Loucy (cell line): ENCODE data around the gene FRMD4A.

Source experiments
- H2AFZ ChIP-seq: fragments of 200-600 bp; sonication (generic); 2 replicates; pipeline ENCODE4 v1.6.0; 2016; ENCODE audit warnings: antibody characterized with exemption, mild to moderate bottlenecking, low read length, moderate library complexity
- H3F3A ChIP-seq: fragments of 200-600 bp; 2 replicates; pipeline ENCODE4 v1.6.0; 2016; ENCODE audit warnings: antibody characterized with exemption, low read depth, mild to moderate bottlenecking
- H3K27me3 ChIP-seq: fragments of 200-600 bp; sonication (generic); 2 replicates; pipeline ENCODE4 v1.6.1; 2014; ENCODE audit warnings: low read length, mild to moderate bottlenecking; ENCODE audit not compliant: insufficient read depth, poor library complexity, severe bottlenecking
- H3K36me3 ChIP-seq: fragments of 200-600 bp; sonication (generic); 2 replicates; pipeline ENCODE4 v1.6.1; 2016; ENCODE audit warnings: low read length; ENCODE audit not compliant: insufficient read depth
- H3K4me1 ChIP-seq: fragments of 200-600 bp; sonication (generic); 2 replicates; pipeline ENCODE4 v1.5.1; 2014; ENCODE audit warnings: low read length, mild to moderate bottlenecking; ENCODE audit not compliant: insufficient read depth, poor library complexity, severe bottlenecking
- H3K4me2 ChIP-seq: fragments of 200-600 bp; sonication (generic); 2 replicates; pipeline ENCODE4 v1.6.0; 2014; ENCODE audit warnings: antibody characterized with exemption, low read length, low read depth, mild to moderate bottlenecking; ENCODE audit not compliant: poor library complexity, severe bottlenecking
- H3K4me3 ChIP-seq: fragments of 200-600 bp; sonication (generic); 2 replicates; pipeline ENCODE4 v1.5.1; 2014; ENCODE audit warnings: low read length, mild to moderate bottlenecking, mixed read lengths; ENCODE audit not compliant: poor library complexity, severe bottlenecking
- H3K79me2 ChIP-seq: fragments of 200-600 bp; sonication (generic); 2 replicates; pipeline ENCODE4 v1.6.1; 2014; ENCODE audit warnings: low read length; ENCODE audit not compliant: insufficient read depth
- H3K9ac ChIP-seq: fragments of 200-600 bp; sonication (generic); 2 replicates; pipeline ENCODE4 v1.6.0; 2014; ENCODE audit warnings: mild to moderate bottlenecking, low read depth, low read length, moderate library complexity; ENCODE audit not compliant: poor library complexity, severe bottlenecking
- H3K9me2 ChIP-seq: fragments of 200-600 bp; sonication (generic); replicated peaks from 2 replicates; pipeline ENCODE4 v1.6.1; 2016; ENCODE audit warnings: low read depth, low read length, mixed read lengths
- H3K9me3 ChIP-seq: fragments of 200-600 bp; sonication (generic); 2 replicates; pipeline ENCODE4 v1.6.1; 2014; ENCODE audit warnings: mild to moderate bottlenecking, antibody characterized with exemption, low read length, low read depth; ENCODE audit not compliant: insufficient read depth
- H4K20me1 ChIP-seq: fragments of 200-600 bp; sonication (generic); 2 replicates; pipeline ENCODE4 v1.6.0; 2014; ENCODE audit warnings: antibody characterized with exemption, low read length, mild to moderate bottlenecking; ENCODE audit not compliant: insufficient read depth, poor library complexity, severe bottlenecking
- EZH2phosphoT487 ChIP-seq: fragments of 200-600 bp; IDR thresholded peaks from 2 replicates; pipeline ENCODE4 v1.6.1; 2018; ENCODE audit warnings: antibody characterized with exemption, mild to moderate bottlenecking, moderate library complexity, borderline replicate concordance
- TF ChIP-seq, protein P1 (sequence below): fragments of 200-600 bp; sonication (generic); conservative IDR thresholded peaks from 2 replicates; pipeline ENCODE4 v1.5.1; 2014; ENCODE audit warnings: mild to moderate bottlenecking, antibody characterized with exemption, low read length

The FRMD4A gene

DNA sequence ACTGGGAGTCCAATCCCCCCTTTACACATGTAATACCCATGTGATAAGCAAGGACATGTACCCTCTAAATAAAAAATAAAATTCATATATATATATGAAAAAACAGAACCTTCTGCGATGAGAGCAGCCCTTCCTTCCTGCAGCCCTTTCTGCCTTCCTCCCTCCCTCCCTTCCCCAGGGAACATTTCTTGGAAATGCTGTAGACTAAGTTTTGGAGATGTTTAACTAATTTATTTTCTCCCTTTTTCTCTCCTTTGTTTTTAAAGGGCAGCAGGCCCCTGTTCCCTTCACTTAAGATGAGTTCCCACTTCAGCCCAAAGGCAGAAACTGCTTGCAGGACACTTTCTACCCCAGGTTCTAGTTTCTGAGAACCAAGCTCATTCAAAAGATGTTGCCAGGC, 179.2 kb downstream of the FRMD4A start:
- no peaks in the 10 kb centered on the region for H3K36me3 ChIP-seq
- no peaks in the 10 kb centered on the region for H3K9me3 ChIP-seq
- no peak overlapping the region for H3K4me2 ChIP-seq
- H3K9me2 ChIP-seq = no peaks in the 10 kb centered on the region
- no peak overlapping the region for H3K4me3 ChIP-seq
- H4K20me1 ChIP-seq = no peaks in the 10 kb centered on the region
- H3K27me3 ChIP-seq = no peaks in the 10 kb centered on the region
- no peak overlapping the region for H2AFZ ChIP-seq
- H3F3A ChIP-seq = no peaks in the 10 kb centered on the region
- no peaks in the 10 kb centered on the region for H3K79me2 ChIP-seq
- no peak overlapping the region for H3K9ac ChIP-seq
- TF ChIP-seq, protein P1, sequence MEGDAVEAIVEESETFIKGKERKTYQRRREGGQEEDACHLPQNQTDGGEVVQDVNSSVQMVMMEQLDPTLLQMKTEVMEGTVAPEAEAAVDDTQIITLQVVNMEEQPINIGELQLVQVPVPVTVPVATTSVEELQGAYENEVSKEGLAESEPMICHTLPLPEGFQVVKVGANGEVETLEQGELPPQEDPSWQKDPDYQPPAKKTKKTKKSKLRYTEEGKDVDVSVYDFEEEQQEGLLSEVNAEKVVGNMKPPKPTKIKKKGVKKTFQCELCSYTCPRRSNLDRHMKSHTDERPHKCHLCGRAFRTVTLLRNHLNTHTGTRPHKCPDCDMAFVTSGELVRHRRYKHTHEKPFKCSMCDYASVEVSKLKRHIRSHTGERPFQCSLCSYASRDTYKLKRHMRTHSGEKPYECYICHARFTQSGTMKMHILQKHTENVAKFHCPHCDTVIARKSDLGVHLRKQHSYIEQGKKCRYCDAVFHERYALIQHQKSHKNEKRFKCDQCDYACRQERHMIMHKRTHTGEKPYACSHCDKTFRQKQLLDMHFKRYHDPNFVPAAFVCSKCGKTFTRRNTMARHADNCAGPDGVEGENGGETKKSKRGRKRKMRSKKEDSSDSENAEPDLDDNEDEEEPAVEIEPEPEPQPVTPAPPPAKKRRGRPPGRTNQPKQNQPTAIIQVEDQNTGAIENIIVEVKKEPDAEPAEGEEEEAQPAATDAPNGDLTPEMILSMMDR = no peak
- no peak for TF ChIP-seq EZH2phosphoT487
- H3K4me1 ChIP-seq = no peaks in the 10 kb centered on the region

DNA sequence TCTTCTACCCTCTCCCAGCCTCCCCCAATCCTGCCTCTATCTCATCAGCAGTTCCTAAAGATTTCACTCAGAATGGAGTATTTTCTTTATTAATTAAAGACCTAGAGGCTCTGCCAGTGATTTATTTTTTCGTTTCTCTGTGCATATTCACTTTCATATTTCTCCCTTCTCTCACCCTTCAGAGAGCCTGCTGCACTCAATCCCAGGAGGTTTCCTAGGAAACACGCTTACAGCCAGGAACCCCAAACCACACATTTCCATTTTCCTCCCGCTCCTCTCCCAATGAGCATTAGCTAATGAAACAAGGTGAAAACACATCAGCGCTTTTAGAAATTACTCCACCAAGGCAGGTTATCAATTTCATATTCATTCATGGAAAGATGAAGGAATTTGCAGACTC, 180.2 kb downstream of the FRMD4A start:
- no peak overlapping the region for H3K4me3 ChIP-seq
- H3F3A ChIP-seq = no peaks in the 10 kb centered on the region
- no peaks in the 10 kb centered on the region for H3K9me3 ChIP-seq
- TF ChIP-seq, protein P1 = no peak
- no peaks in the 10 kb centered on the region for H4K20me1 ChIP-seq
- no peaks in the 10 kb centered on the region for H3K79me2 ChIP-seq
- no peaks in the 10 kb centered on the region for H3K9me2 ChIP-seq
- no peaks in the 10 kb centered on the region for H3K27me3 ChIP-seq
- H3K9ac ChIP-seq = no peak overlapping the region
- H2AFZ ChIP-seq = no peak overlapping the region
- H3K36me3 ChIP-seq = no peaks in the 10 kb centered on the region
- no peaks in the 10 kb centered on the region for H3K4me1 ChIP-seq
- no peak overlapping the region for H3K4me2 ChIP-seq

DNA sequence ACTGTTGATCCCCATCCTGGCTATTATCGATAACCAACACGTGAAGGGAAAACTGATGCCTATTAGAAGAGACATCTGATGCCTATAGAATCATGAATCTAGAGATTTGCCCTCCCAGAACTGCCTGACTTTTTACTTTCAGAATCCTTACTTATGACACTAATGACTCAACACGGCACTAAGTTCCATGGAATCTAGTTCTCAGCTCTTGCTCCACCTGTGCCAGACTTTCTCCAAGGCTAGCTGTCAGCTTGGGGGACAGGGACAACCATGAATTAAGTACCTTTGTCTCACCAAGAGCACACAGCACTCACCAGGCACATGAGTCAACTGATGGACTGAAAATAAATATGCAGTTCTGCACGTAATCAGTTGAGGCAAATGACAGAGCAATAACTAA, 184.2 kb downstream of the FRMD4A start:
- Histone ChIP-seq H3K9ac (no peak overlapping the region), H3K36me3 (no peaks in the 10 kb centered on the region), H3K9me3 (no peaks in the 10 kb centered on the region), H3K4me3 (no peak overlapping the region), H4K20me1 (no peaks in the 10 kb centered on the region), H3K4me1 (no peaks in the 10 kb centered on the region), H3K4me2 (no peak overlapping the region), H3K27me3 (no peaks in the 10 kb centered on the region), H2AFZ (no peak overlapping the region), H3K9me2 (no peaks in the 10 kb centered on the region), H3F3A (no peaks in the 10 kb centered on the region), H3K79me2 (no peaks in the 10 kb centered on the region)
- TF ChIP-seq, protein P1 = no peak
- no peak for TF ChIP-seq EZH2phosphoT487
